Activated naive CD4-positive, alpha-beta T cell treated with anti-CD3 and anti-CD28 coated beads, Interleukin-2, amount 10 ng/mL, durations not matched to agents 7 days and 5 days (primary cell): ENCODE data around the gene CDK6.
A peak's percentile ranks its signal among the peaks of the same experiment; 100 is the strongest.

Source experiments
- CTCF ChIA-PET: fragments of 350-600 bp; sonication (Branson Sonifier 250); formaldehyde crosslinking; loops from one replicate; lab custom pipeline; 2021; ENCODE audit warnings: antibody characterized with exemption; lab: Charles Lee
- DNase-seq: peaks from one replicate; pipeline ENCODE4 v3.0.0-alpha.2; 2020
- H3K27ac Mint-ChIP-seq: one replicate; pipeline ENCODE4 v1.8.0; 2021; ENCODE audit warnings: mild to moderate bottlenecking, moderate library complexity, mixed read lengths
- H3K27me3 Mint-ChIP-seq: one replicate; pipeline ENCODE4 v1.8.0; 2021; ENCODE audit warnings: mild to moderate bottlenecking, mixed read lengths
- H3K36me3 Mint-ChIP-seq: one replicate; pipeline ENCODE4 v1.8.0; 2021; ENCODE audit warnings: mixed read lengths
- H3K4me1 Mint-ChIP-seq: one replicate; pipeline ENCODE4 v1.8.0; 2021; ENCODE audit warnings: mixed read lengths
- H3K4me3 Mint-ChIP-seq: one replicate; pipeline ENCODE4 v1.8.0; 2021; ENCODE audit warnings: mild to moderate bottlenecking, moderate library complexity, mixed read lengths
- H3K9me3 Mint-ChIP-seq: one replicate; pipeline ENCODE4 v1.8.0; 2021; ENCODE audit warnings: mixed read lengths

Gene CDK6

GRCh38 chr7:92624298-92624996 lies 211.9 kb downstream of the CDK6 start:
- Mint-ChIP-seq H3K4me3 (no peak overlapping the region), H3K27me3 (no peaks in the 10 kb centered on the region), H3K9me3 (peaks cover 31% of the 10 kb centered on the region), H3K36me3 (peaks cover 71% of the 10 kb centered on the region), H3K4me1 (peaks cover 81% of the 10 kb centered on the region), H3K27ac (peak overlapping the region; percentile 89)
- CTCF ChIA-PET, result interaction anchor here (0.8 to 1.2 kb wide), 2 partner anchors 37 to 207 kb away, joined by 4 read pairs; no protein-coding TSS in a partner anchor
- DNase-seq, result no peak

GRCh38 chr7:92623544-92623943 lies 212.8 kb downstream of the CDK6 start:
- DNase-seq, result no peak
- no peaks in the 10 kb centered on the region for H3K27me3 Mint-ChIP-seq
- H3K4me3 Mint-ChIP-seq, result no peak overlapping the region
- H3K4me1 Mint-ChIP-seq, result peaks cover 74% of the 10 kb centered on the region
- peaks cover 25% of the 10 kb centered on the region for H3K9me3 Mint-ChIP-seq
- CTCF ChIA-PET, result interaction anchor here (0.6 kb wide), 1 partner anchor 60 kb away, joined by 3 read pairs; no protein-coding TSS in a partner anchor
- H3K36me3 Mint-ChIP-seq, result peaks cover 67% of the 10 kb centered on the region
- no peak overlapping the region for H3K27ac Mint-ChIP-seq

- Mint-ChIP-seq H3K27ac (peak overlapping the region; percentile 88), H3K4me3 (no peak overlapping the region), H3K4me1 (peaks cover 68% of the 10 kb centered on the region), H3K27me3 (no peaks in the 10 kb centered on the region), H3K36me3 (peaks cover 67% of the 10 kb centered on the region), H3K9me3 (peaks cover 20% of the 10 kb centered on the region)
- DNase-seq, result no peak
- CTCF ChIA-PET, result interaction anchor here (0.7 to 3.9 kb wide), 5 partner anchors 19 to 431 kb away, joined by 3 to 14 read pairs (median 3); partner anchors contain the start of gene CDK6
These were observed 213.7 kb downstream of the CDK6 start for GRCh38 chr7:92622685-92623084.

- Mint-ChIP-seq H3K4me1 (peaks cover 61% of the 10 kb centered on the region), H3K4me3 (no peak overlapping the region), H3K36me3 (peaks cover 67% of the 10 kb centered on the region), H3K9me3 (peaks cover 14% of the 10 kb centered on the region), H3K27me3 (no peaks in the 10 kb centered on the region), H3K27ac (peak overlapping the region; percentile 88)
- CTCF ChIA-PET, result interaction anchor here (0.9 to 4.6 kb wide), 16 partner anchors 8 to 432 kb away, joined by 3 to 40 read pairs (median 4); partner anchors contain the start of gene CDK6
- DNase-seq, result no peak
These were observed 214.3 kb downstream of the CDK6 start for GRCh38 chr7:92622030-92622429.

- H3K27me3 Mint-ChIP-seq, result no peaks in the 10 kb centered on the region
- peaks cover 69% of the 10 kb centered on the region for H3K36me3 Mint-ChIP-seq
- no peak overlapping the region for H3K4me3 Mint-ChIP-seq
- CTCF ChIA-PET, result interaction anchor here (0.9 to 4.6 kb wide), 23 partner anchors 9 to 432 kb away, joined by 3 to 40 read pairs (median 4); partner anchors contain the start of genes CDK6 and FAM133B
- peaks cover 14% of the 10 kb centered on the region for H3K9me3 Mint-ChIP-seq
- peak overlapping the region; percentile 88 for H3K27ac Mint-ChIP-seq
- DNase-seq, result no peak
- H3K4me1 Mint-ChIP-seq, result peaks cover 58% of the 10 kb centered on the region
These were observed 214.8 kb downstream of the CDK6 start for GRCh38 chr7:92621561-92622023.

GRCh38 chr7:92621026-92621540 lies 215.3 kb downstream of the CDK6 start:
- H3K36me3 Mint-ChIP-seq, result peaks cover 69% of the 10 kb centered on the region
- peak overlapping the region; percentile 88 for H3K27ac Mint-ChIP-seq
- H3K9me3 Mint-ChIP-seq, result peaks cover 10% of the 10 kb centered on the region
- peak overlapping the region; percentile 52 for H3K4me3 Mint-ChIP-seq
- H3K27me3 Mint-ChIP-seq, result no peaks in the 10 kb centered on the region
- peak; percentile 90 for DNase-seq
- peaks cover 53% of the 10 kb centered on the region for H3K4me1 Mint-ChIP-seq
- CTCF ChIA-PET, result interaction anchor here (0.9 to 4.6 kb wide), 21 partner anchors 8 to 430 kb away, joined by 3 to 40 read pairs (median 4); partner anchors contain the start of genes CDK6 and FAM133B

GRCh38 chr7:92615861-92616260 lies 220.5 kb downstream of the CDK6 start:
- H3K27ac Mint-ChIP-seq, result no peak overlapping the region
- peaks cover 13% of the 10 kb centered on the region for H3K4me1 Mint-ChIP-seq
- no peak for DNase-seq
- peaks cover 64% of the 10 kb centered on the region for H3K36me3 Mint-ChIP-seq
- H3K27me3 Mint-ChIP-seq, result no peaks in the 10 kb centered on the region
- CTCF ChIA-PET, result interaction anchor here (1.1 kb wide), 1 partner anchor 16 kb away, joined by 4 read pairs; no protein-coding TSS in a partner anchor
- no peaks in the 10 kb centered on the region for H3K9me3 Mint-ChIP-seq
- H3K4me3 Mint-ChIP-seq, result no peak overlapping the region

GRCh38 chr7:92614660-92615174 lies 221.7 kb downstream of the CDK6 start:
- H3K4me3 Mint-ChIP-seq, result no peak overlapping the region
- H3K9me3 Mint-ChIP-seq, result no peaks in the 10 kb centered on the region
- H3K4me1 Mint-ChIP-seq, result peaks cover 18% of the 10 kb centered on the region
- H3K27me3 Mint-ChIP-seq, result no peaks in the 10 kb centered on the region
- no peak overlapping the region for H3K27ac Mint-ChIP-seq
- H3K36me3 Mint-ChIP-seq, result peaks cover 67% of the 10 kb centered on the region
- CTCF ChIA-PET, result interaction anchor here (1.2 kb wide), 1 partner anchor 23 kb away, joined by 3 read pairs; no protein-coding TSS in a partner anchor
- DNase-seq, result no peak

- CTCF ChIA-PET, result interaction anchor here (1.2 kb wide), 1 partner anchor 22 kb away, joined by 3 read pairs; no protein-coding TSS in a partner anchor
- Mint-ChIP-seq H3K27me3 (no peaks in the 10 kb centered on the region), H3K9me3 (no peaks in the 10 kb centered on the region), H3K4me1 (peaks cover 22% of the 10 kb centered on the region), H3K27ac (peak overlapping the region; percentile 0), H3K36me3 (peaks cover 64% of the 10 kb centered on the region), H3K4me3 (no peak overlapping the region)
- no peak for DNase-seq
These were observed 222.7 kb downstream of the CDK6 start for GRCh38 chr7:92613720-92614119.

GRCh38 chr7:92613214-92613613 lies 223.2 kb downstream of the CDK6 start:
- H3K27me3 Mint-ChIP-seq, result no peaks in the 10 kb centered on the region
- no peak overlapping the region for H3K4me3 Mint-ChIP-seq
- CTCF ChIA-PET, result interaction anchor here (0.9 to 1.7 kb wide), 2 partner anchors 8 to 10 kb away, joined by 3 to 4 read pairs; no protein-coding TSS in a partner anchor
- no peaks in the 10 kb centered on the region for H3K9me3 Mint-ChIP-seq
- H3K27ac Mint-ChIP-seq, result peak overlapping the region; percentile 35
- DNase-seq, result no peak
- peaks cover 62% of the 10 kb centered on the region for H3K36me3 Mint-ChIP-seq
- peaks cover 22% of the 10 kb centered on the region for H3K4me1 Mint-ChIP-seq

- H3K9me3 Mint-ChIP-seq, result no peaks in the 10 kb centered on the region
- no peak overlapping the region for H3K27ac Mint-ChIP-seq
- H3K36me3 Mint-ChIP-seq, result peaks cover 59% of the 10 kb centered on the region
- H3K4me3 Mint-ChIP-seq, result no peak overlapping the region
- peaks cover 22% of the 10 kb centered on the region for H3K4me1 Mint-ChIP-seq
- no peak for DNase-seq
- CTCF ChIA-PET, result interaction anchor here (0.6 to 1.9 kb wide), 5 partner anchors 9 to 1530 kb away, joined by 3 to 9 read pairs (median 4); partner anchors contain the start of gene FAM133B
- H3K27me3 Mint-ChIP-seq, result no peaks in the 10 kb centered on the region
These were observed 223.9 kb downstream of the CDK6 start for GRCh38 chr7:92612501-92612900.

- CTCF ChIA-PET, result interaction anchor here (1.2 to 2.1 kb wide), 5 partner anchors 9 to 221 kb away, joined by 3 to 9 read pairs (median 4); partner anchors contain the start of gene FAM133B
- Mint-ChIP-seq H3K27ac (no peak overlapping the region), H3K4me3 (no peak overlapping the region), H3K27me3 (no peaks in the 10 kb centered on the region), H3K4me1 (peaks cover 22% of the 10 kb centered on the region), H3K36me3 (peaks cover 51% of the 10 kb centered on the region), H3K9me3 (no peaks in the 10 kb centered on the region)
- DNase-seq, result no peak
These were observed 224.6 kb downstream of the CDK6 start for GRCh38 chr7:92611735-92612134.

GRCh38 chr7:92609921-92610518 lies 226.4 kb downstream of the CDK6 start:
- Mint-ChIP-seq H3K27me3 (no peaks in the 10 kb centered on the region), H3K36me3 (peaks cover 39% of the 10 kb centered on the region), H3K4me3 (no peak overlapping the region), H3K4me1 (peaks cover 22% of the 10 kb centered on the region), H3K27ac (peak overlapping the region; percentile 58), H3K9me3 (no peaks in the 10 kb centered on the region)
- DNase-seq, result no peak
- CTCF ChIA-PET, result interaction anchor here (0.7 to 2.1 kb wide), 13 partner anchors 9 to 223 kb away, joined by 3 to 10 read pairs (median 4); partner anchors contain the start of genes PEX1 and RBM48
